Adrenal gland (tissue), 5 donors: ENCODE data around the gene CCDC170.

Experiments used
- CTCF ChIP-seq, 6 experiments: fragments of 450-650 bp in 4 of 6; fragments of 200-600 bp in 2 of 6; sonication (generic) in 1 of 6; IDR thresholded peaks; 1 replicate in 5 of 6; 2 replicates in 1 of 6; pipeline versions ENCODE4 v1.5.1 to v1.8.0; 2016 to 2021; ENCODE audit warnings: antibody characterized with exemption in 6 of 6, mild to moderate bottlenecking in 2 of 6, moderate library complexity in 1 of 6
- POLR2A ChIP-seq, 2 donors: fragments of 450-650 bp; IDR thresholded peaks; one replicate each; pipeline ENCODE4 v1.6.1; 2017; ENCODE audit warnings: antibody characterized with exemption in 2 of 2, mild to moderate bottlenecking in 2 of 2, moderate library complexity in 1 of 2
- donor health status: DM: no; HTN: no; CAD: no.

DNA sequence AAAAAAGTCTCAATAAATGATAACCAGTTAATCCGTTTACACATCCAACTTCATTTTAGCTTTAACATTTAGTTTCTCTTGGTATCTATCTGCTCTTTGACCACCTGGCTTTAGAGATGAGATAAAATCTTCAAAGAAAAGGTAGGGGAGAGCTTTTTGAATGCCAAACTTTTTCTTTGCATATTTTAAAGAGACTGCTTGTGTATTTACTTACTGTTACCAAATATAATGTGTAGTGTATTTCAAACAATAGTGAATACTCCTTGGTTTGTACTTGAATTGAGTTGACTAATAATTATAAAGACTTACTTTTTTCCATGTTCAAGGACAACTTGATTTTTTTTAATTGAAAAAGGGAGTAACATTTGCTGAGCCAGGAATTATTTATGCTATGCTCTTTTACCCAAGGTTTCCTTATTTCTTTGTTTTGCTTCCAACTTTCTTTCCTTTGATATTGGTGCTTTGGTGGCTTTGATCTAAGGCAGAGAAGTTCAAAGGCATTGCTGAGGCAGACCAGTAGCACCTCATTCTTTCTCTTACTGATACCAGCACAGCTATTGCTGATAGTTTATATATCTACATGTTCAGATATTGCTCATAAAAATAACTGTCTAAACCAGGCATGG is 7.8 kb downstream of the CCDC170 start:
- peak in 1 of 2 donors; percentile 28 for TF ChIP-seq POLR2A (IDR thresholded peaks at IDR 0.05)
- no peak for TF ChIP-seq CTCF (IDR thresholded peaks at IDR 0.05)
